ENCODE results near the gene SLC52A3.

The SLC52A3 gene

DNA sequence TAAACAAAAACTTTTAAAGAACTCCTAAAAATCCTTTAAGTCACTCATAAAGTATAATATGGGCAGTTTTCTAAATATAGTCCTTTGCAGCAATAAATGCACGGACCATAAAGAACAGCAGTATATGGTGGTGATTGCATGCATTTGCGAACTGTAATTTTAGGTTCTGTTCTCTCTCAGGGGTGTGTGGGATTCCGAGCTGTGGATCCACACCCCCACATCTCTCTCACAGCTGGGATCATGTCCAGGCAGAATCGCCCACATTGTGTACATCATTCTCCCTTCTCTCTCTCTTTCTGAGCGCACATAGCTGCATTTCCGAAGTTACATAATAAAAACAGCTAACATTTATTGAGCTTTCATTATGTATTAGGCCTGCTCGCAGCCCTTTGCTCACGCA lies 28.6 kb downstream of the SLC52A3 start:
- H3K4me2 ChIP-seq (ENCODE audit: low read depth, low read length): no peak overlapping the region
- DNase-seq: no peak

DNA sequence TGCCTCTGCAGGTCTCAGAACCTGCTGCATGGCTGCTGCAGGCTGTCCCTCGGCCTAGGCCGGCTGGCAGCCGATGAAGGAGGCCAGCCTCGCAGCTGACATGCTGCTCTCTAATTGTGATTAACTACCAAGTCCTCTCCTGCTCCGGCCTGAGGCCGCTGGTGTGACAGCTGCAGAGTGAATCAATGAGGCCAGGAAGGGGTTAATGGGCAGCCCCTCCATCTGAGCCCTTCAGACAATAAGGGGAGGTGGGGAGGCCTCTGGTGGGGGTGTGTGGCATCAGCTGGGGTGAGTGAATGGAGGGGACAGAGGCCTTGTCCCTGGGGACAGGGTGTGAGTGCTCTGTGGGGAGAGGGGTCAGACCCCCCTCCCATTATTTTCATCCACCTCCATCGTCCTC lies 34.4 kb downstream of the SLC52A3 start:
- DNase-seq: no peak
- TF ChIP-seq EZH2 (optimal IDR thresholded peaks at IDR 0.05; ENCODE audit: low read depth, low read length) (no peak), EZH2phosphoT487 (IDR thresholded peaks at IDR 0.05; ENCODE audit: low read length) (no peak)
- TF ChIP-seq, protein P1, sequence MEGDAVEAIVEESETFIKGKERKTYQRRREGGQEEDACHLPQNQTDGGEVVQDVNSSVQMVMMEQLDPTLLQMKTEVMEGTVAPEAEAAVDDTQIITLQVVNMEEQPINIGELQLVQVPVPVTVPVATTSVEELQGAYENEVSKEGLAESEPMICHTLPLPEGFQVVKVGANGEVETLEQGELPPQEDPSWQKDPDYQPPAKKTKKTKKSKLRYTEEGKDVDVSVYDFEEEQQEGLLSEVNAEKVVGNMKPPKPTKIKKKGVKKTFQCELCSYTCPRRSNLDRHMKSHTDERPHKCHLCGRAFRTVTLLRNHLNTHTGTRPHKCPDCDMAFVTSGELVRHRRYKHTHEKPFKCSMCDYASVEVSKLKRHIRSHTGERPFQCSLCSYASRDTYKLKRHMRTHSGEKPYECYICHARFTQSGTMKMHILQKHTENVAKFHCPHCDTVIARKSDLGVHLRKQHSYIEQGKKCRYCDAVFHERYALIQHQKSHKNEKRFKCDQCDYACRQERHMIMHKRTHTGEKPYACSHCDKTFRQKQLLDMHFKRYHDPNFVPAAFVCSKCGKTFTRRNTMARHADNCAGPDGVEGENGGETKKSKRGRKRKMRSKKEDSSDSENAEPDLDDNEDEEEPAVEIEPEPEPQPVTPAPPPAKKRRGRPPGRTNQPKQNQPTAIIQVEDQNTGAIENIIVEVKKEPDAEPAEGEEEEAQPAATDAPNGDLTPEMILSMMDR (IDR thresholded peaks at IDR 0.05; ENCODE audit: low read length): no peak
- H2AFZ ChIP-seq (ENCODE audit: low read length): no peak overlapping the region
- H3K9me3 ChIP-seq (replicated peaks; ENCODE audit: insufficient read depth, low read length): no peaks in the 10 kb centered on the region
- no peaks in the 10 kb centered on the region for H4K20me1 ChIP-seq (ENCODE audit: insufficient read depth, low read length)
- no peak overlapping the region for H3K4me3 ChIP-seq (ENCODE audit: low read length)
- no peaks in the 10 kb centered on the region for H3K79me2 ChIP-seq (ENCODE audit: low read length)
- no peaks in the 10 kb centered on the region for H3F3A ChIP-seq (ENCODE audit: insufficient read depth, low read length)
- H3K4me1 ChIP-seq (ENCODE audit: low read length): no peaks in the 10 kb centered on the region
- H3K27ac ChIP-seq (ENCODE audit: low read length): no peak overlapping the region
- no peak overlapping the region for H3K4me2 ChIP-seq (ENCODE audit: low read depth, low read length)
- H3K9ac ChIP-seq (ENCODE audit: low read length): no peak overlapping the region
- no peaks in the 10 kb centered on the region for H3K27me3 ChIP-seq (replicated peaks; ENCODE audit: insufficient read depth, low read length)
- no peaks in the 10 kb centered on the region for H3K36me3 ChIP-seq (replicated peaks; ENCODE audit: insufficient read depth, low read length)
- H3K9me2 ChIP-seq (replicated peaks; ENCODE audit: insufficient read depth, low read length): no peaks in the 10 kb centered on the region

More for the DNA sequence above, 28.6 kb downstream of the SLC52A3 start:
- H3K27ac ChIP-seq (ENCODE audit: low read length): no peak overlapping the region
- H3F3A ChIP-seq (ENCODE audit: insufficient read depth, low read length): no peaks in the 10 kb centered on the region
- no peak overlapping the region for H2AFZ ChIP-seq (ENCODE audit: low read length)
- H3K79me2 ChIP-seq (ENCODE audit: low read length): no peaks in the 10 kb centered on the region
- TF ChIP-seq EZH2phosphoT487 (IDR thresholded peaks at IDR 0.05; ENCODE audit: low read length) (no peak), EZH2 (optimal IDR thresholded peaks at IDR 0.05; ENCODE audit: low read depth, low read length) (no peak)
- TF ChIP-seq, protein P1 (IDR thresholded peaks at IDR 0.05; ENCODE audit: low read length): no peak
- H4K20me1 ChIP-seq (ENCODE audit: insufficient read depth, low read length): no peaks in the 10 kb centered on the region
- no peaks in the 10 kb centered on the region for H3K9me2 ChIP-seq (replicated peaks; ENCODE audit: insufficient read depth, low read length)
- H3K4me1 ChIP-seq (ENCODE audit: low read length): no peaks in the 10 kb centered on the region
- no peaks in the 10 kb centered on the region; the same call in 1 of the 2 replicates for H3K27me3 ChIP-seq (replicated peaks; ENCODE audit: insufficient read depth, low read length)
- H3K4me3 ChIP-seq (ENCODE audit: low read length): no peak overlapping the region
- no peaks in the 10 kb centered on the region for H3K36me3 ChIP-seq (replicated peaks; ENCODE audit: insufficient read depth, low read length)
- H3K9ac ChIP-seq (ENCODE audit: low read length): no peak overlapping the region
- H3K9me3 ChIP-seq (replicated peaks; ENCODE audit: insufficient read depth, low read length): no peaks in the 10 kb centered on the region

DNA sequence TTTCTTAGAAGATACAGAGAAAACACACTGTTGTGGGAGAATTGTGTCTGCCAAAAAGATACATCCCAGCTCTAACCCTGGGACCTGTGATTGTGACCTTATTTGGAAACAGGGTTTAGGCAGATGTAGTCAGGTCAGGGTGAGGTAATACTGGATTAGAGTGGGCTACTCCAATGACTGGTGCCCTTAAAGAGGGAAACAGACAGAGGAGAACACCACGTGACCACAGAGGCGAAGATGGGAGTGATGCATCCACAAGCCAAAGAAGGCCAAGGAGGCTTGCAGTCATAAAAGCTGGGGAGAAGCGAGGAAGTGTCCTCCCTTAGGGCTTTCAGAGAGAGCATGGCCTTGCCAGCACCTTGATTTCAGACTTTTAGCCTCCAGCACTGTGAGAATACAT lies 35.6 kb downstream of the SLC52A3 start:
- Histone ChIP-seq H3K4me3 (ENCODE audit: low read length) (no peak overlapping the region), H4K20me1 (ENCODE audit: insufficient read depth, low read length) (no peaks in the 10 kb centered on the region), H3K9me2 (replicated peaks; ENCODE audit: insufficient read depth, low read length) (no peaks in the 10 kb centered on the region), H3K79me2 (ENCODE audit: low read length) (no peaks in the 10 kb centered on the region), H3K4me2 (ENCODE audit: low read depth, low read length) (no peak overlapping the region), H2AFZ (ENCODE audit: low read length) (no peak overlapping the region), H3K9me3 (replicated peaks; ENCODE audit: insufficient read depth, low read length) (no peaks in the 10 kb centered on the region), H3K4me1 (ENCODE audit: low read length) (no peaks in the 10 kb centered on the region), H3K36me3 (replicated peaks; ENCODE audit: insufficient read depth, low read length) (no peaks in the 10 kb centered on the region), H3K27ac (ENCODE audit: low read length) (no peak overlapping the region), H3K9ac (ENCODE audit: low read length) (no peak overlapping the region), H3F3A (ENCODE audit: insufficient read depth, low read length) (no peaks in the 10 kb centered on the region), H3K27me3 (replicated peaks; ENCODE audit: insufficient read depth, low read length) (no peaks in the 10 kb centered on the region)
- TF ChIP-seq EZH2 (optimal IDR thresholded peaks at IDR 0.05; ENCODE audit: low read depth, low read length): no peak
- no peak for DNase-seq

DNA sequence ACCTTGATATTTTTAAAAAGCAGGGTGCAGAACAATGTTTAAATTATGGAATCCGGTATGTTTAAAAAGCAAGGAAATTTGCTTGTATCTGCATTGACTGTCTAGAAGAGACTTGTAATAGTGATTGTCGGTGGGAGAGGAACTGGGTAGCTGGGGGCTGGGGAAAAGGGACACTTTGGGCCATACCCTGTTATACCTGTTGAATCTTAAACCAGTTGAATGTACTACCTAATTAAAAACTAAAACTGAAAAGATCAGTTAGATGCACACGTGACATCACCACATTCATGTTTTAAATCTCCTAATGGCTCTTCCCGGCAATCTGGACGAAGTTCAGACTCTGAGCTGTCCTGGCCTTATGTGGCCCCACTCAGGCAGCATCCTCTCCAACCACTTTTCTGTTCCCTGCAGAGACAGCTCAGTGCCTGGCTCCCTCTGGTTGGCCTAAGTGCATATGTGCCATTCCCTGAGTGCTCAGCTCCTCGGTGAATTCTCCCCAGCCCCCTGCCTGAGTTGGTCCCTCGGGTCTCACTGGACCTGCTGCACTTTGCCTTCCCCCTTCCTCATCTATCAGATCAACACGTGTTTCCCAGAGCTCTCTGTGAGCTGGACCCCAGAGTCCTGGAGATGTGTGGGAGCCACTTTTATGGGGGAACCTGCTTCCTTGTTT lies 36.3 kb downstream of the SLC52A3 start:
- Histone ChIP-seq H4K20me1 (ENCODE audit: insufficient read depth, low read length) (no peaks in the 10 kb centered on the region), H3K9ac (ENCODE audit: low read length) (no peak overlapping the region), H3K79me2 (ENCODE audit: low read length) (no peaks in the 10 kb centered on the region), H3K4me1 (ENCODE audit: low read length) (no peaks in the 10 kb centered on the region), H3K36me3 (replicated peaks; ENCODE audit: insufficient read depth, low read length) (no peaks in the 10 kb centered on the region), H3K4me3 (ENCODE audit: low read length) (no peak overlapping the region), H3K27ac (ENCODE audit: low read length) (no peak overlapping the region), H3K9me2 (replicated peaks; ENCODE audit: insufficient read depth, low read length) (no peaks in the 10 kb centered on the region), H3K9me3 (replicated peaks; ENCODE audit: insufficient read depth, low read length) (no peaks in the 10 kb centered on the region), H3F3A (ENCODE audit: insufficient read depth, low read length) (no peaks in the 10 kb centered on the region), H3K4me2 (ENCODE audit: low read depth, low read length) (no peak overlapping the region), H2AFZ (ENCODE audit: low read length) (no peak overlapping the region), H3K27me3 (replicated peaks; ENCODE audit: insufficient read depth, low read length) (no peaks in the 10 kb centered on the region)
- TF ChIP-seq EZH2 (optimal IDR thresholded peaks at IDR 0.05; ENCODE audit: low read depth, low read length) (no peak), EZH2phosphoT487 (IDR thresholded peaks at IDR 0.05; ENCODE audit: low read length) (no peak)
- TF ChIP-seq, protein P1 (IDR thresholded peaks at IDR 0.05; ENCODE audit: low read length): no peak
- no peak for DNase-seq
